HepG2 (cell line): Measurements from ENCODE around the gene EPN2. TPM values are rescaled to one million over a fixed set of nuclear protein-coding genes. Genes with fewer than 3 reads are reported as not detected.

ENCODE experiments used
- ATAC-seq: fragments of 200-7000 bp; cut with Tn5 transposase; 3 replicates; pipeline ENCODE4 v1.9.1; 2020; ENCODE audit warnings: mild to moderate bottlenecking, moderate library complexity
- BruUV-seq: library from RNA; stranded (reverse); fragments of 400-500 nt; replicated peaks from 2 replicates; lab custom pipeline; 2021; lab: Mats Ljungman, UMichigan
- CTCF ChIA-PET: fragments of 300-600 bp; formaldehyde crosslinking; extraction: SDS; loops from one replicate; lab custom pipeline; 2021; ENCODE audit warnings: low total read pairs, inconsistent platforms, low intra/inter-chr PET ratio; lab: Yijun Ruan, JAX
- POLR2A ChIA-PET: fragments of 350-600 bp; sonication (Branson Sonifier 250); formaldehyde crosslinking; loops from one replicate; lab custom pipeline; 2020; ENCODE audit warnings: antibody characterized with exemption, inconsistent platforms; lab: Yijun Ruan, JAX
- DNase-seq: peaks from one replicate; pipeline ENCODE4 v3.0.0-alpha.2; 2015; ENCODE audit warnings: low spot score
- FAIRE-seq: peaks from 3 replicates; lab custom pipeline; 2011; peaks lifted over from hg19 to GRCh38; lab: Jason Lieb, UNC
- H2AFZ ChIP-seq: one replicate; pipeline ENCODE4 v1.6.1; 2011; ENCODE audit warnings: low read length, inconsistent platforms
- H3K27ac ChIP-seq: fragments of 300-600 bp; 3 replicates; pipeline ENCODE4 v1.8.0; 2011; ENCODE audit warnings: mixed run types, mild to moderate bottlenecking, mixed read lengths, low read length, inconsistent platforms; ENCODE audit not compliant: insufficient read depth; ENCODE audit errors: extremely low read length
- H3K27me3 ChIP-seq, 2 experiments: fragments of 200-600 bp in 1 of 2; 2 replicates in 1 of 2; 3 replicates in 1 of 2; pipeline versions ENCODE4 v1.6.0 to v1.8.0; 2011; ENCODE audit warnings: low read length in 2 of 2, mild to moderate bottlenecking in 2 of 2, moderate library complexity in 2 of 2, inconsistent platforms in 1 of 2; ENCODE audit not compliant: insufficient read depth in 2 of 2, control insufficient read depth in 1 of 2
- H3K36me3 ChIP-seq, 2 experiments: fragments of 200-600 bp in 1 of 2; replicated peaks in 1 of 2; 2 replicates in 1 of 2; 3 replicates in 1 of 2; pipeline versions ENCODE4 v1.5.1 to v1.8.0; 2011; ENCODE audit warnings: low read length in 2 of 2, inconsistent platforms in 1 of 2; ENCODE audit not compliant: insufficient read depth in 2 of 2, control insufficient read depth in 1 of 2
- H3K4me1 ChIP-seq: 2 replicates; pipeline ENCODE4 v1.5.1; 2012; ENCODE audit warnings: low read length, inconsistent platforms; ENCODE audit not compliant: insufficient read depth
- H3K4me2 ChIP-seq: 2 replicates; pipeline ENCODE4 v1.6.0; 2011; ENCODE audit warnings: low read depth, low read length, inconsistent platforms
- H3K4me3 ChIP-seq, 3 experiments: fragments of 200-600 bp in 1 of 3; sonication (generic), shearing (Covaris generic) in 1 of 3; replicated peaks in 1 of 3; 2 replicates each; pipeline ENCODE4 v1.5.1; 2011 to 2016; ENCODE audit warnings: low read length in 3 of 3, inconsistent platforms in 2 of 3, low read depth in 2 of 3, mild to moderate bottlenecking in 2 of 3, control low read depth in 1 of 3, mixed read lengths in 1 of 3; ENCODE audit not compliant: insufficient read depth in 1 of 3
- H3K79me2 ChIP-seq: one replicate; pipeline ENCODE4 v1.6.1; 2011; ENCODE audit warnings: low read length, inconsistent platforms; ENCODE audit not compliant: insufficient read depth
- H3K9ac ChIP-seq: 2 replicates; pipeline ENCODE4 v1.6.0; 2011; ENCODE audit warnings: mild to moderate bottlenecking, low read depth, low read length, inconsistent platforms; ENCODE audit not compliant: insufficient read depth
- H3K9me3 ChIP-seq: 2 replicates; pipeline ENCODE4 v1.5.1; 2012; ENCODE audit warnings: mild to moderate bottlenecking, low read length
- H4K20me1 ChIP-seq: 2 replicates; pipeline ENCODE4 v1.6.0; 2011; ENCODE audit warnings: inconsistent platforms, mild to moderate bottlenecking, low read length, moderate library complexity; ENCODE audit not compliant: insufficient read depth
- AHR ChIP-seq: IDR thresholded peaks from 2 replicates; pipeline ENCODE4 v1.6.1; 2018; ENCODE audit warnings: missing genetic modification reagents, missing compliant biosample characterization
- DNMT3B ChIP-seq: conservative IDR thresholded peaks from 2 replicates; pipeline ENCODE4 v1.6.1; 2016; ENCODE audit warnings: missing biosample characterization, control low read depth
- FOXC1 ChIP-seq: sonication (generic); formaldehyde crosslinking; IDR thresholded peaks from 2 replicates; pipeline ENCODE4 v1.8.0; 2022; ENCODE audit warnings: mild to moderate bottlenecking, missing genetic modification reagents, borderline replicate concordance
- JDP2 ChIP-seq: sonication (generic); formaldehyde crosslinking; IDR thresholded peaks from 2 replicates; pipeline ENCODE4 v1.8.1; 2022; ENCODE audit warnings: missing genetic modification reagents, borderline replicate concordance
- MTF2 ChIP-seq: sonication (generic); formaldehyde crosslinking; IDR thresholded peaks from 2 replicates; pipeline ENCODE4 v1.5.0; 2020; ENCODE audit warnings: missing genetic modification reagents, borderline replicate concordance
- RARG ChIP-seq: sonication (generic); formaldehyde crosslinking; IDR thresholded peaks from 2 replicates; pipeline ENCODE4 v1.4.0; 2020; ENCODE audit warnings: low read depth, mild to moderate bottlenecking, missing genetic modification reagents
- RBFOX2 ChIP-seq: fragments of 200-400 bp; formaldehyde crosslinking; IDR thresholded peaks from 2 replicates; pipeline ENCODE4 v1.6.1; 2017; ENCODE audit warnings: low read depth, mild to moderate bottlenecking, low read length
- ZNF207 ChIP-seq: fragments of 450-650 bp; IDR thresholded peaks from 2 replicates; pipeline ENCODE4 v1.6.1; 2016; ENCODE audit warnings: antibody characterized with exemption, borderline replicate concordance
- ZNF530 ChIP-seq: sonication (generic); formaldehyde crosslinking; IDR thresholded peaks from 2 replicates; pipeline ENCODE4 v1.5.0; 2020; ENCODE audit warnings: low read depth, mild to moderate bottlenecking, missing genetic modification reagents
- WGBS: methylation state at CpG from one replicate; pipeline ENCODE4 v1.1.6; 2017; ENCODE audit warnings: low lambda C conversion rate; 5-methylcytosine and 5-hydroxymethylcytosine counted together
- in situ Hi-C: cut with HindIII; loops from 2 replicates; pipeline ENCODE4 v1.10.0; 2017; ENCODE audit warnings: low pct_unique_long_range_greater_than_20kb; ENCODE audit not compliant: extremely low pct_ligation_motif_present
- intact Hi-C: fragments of 100-400 bp; cut with micrococcal nuclease; formaldehyde crosslinking; loops from one replicate; pipeline ENCODE4 v1.10.0; 2022; ENCODE audit not compliant: unreplicated experiment
- polyA plus RNA-seq, 8 experiments: library from polyadenylated mRNA; depleted of rRNA in 3 of 8; stranded (reverse) in 7 of 8; unstranded in 1 of 8; fragments of >200 nt; fragmentation: Illumina TruSeq in 4 of 8; extraction: Trizol in 4 of 8; gene quantifications; 2 replicates each; pipeline versions ENCODE4 v1.2.1 to v1.2.3, GENCODE V29; 2011 to 2016; ENCODE audit warnings: low read depth in 4 of 8, missing spikeins in 1 of 8, mixed read lengths in 1 of 8; ENCODE audit not compliant: insufficient read depth in 1 of 8
- total RNA-seq, 5 experiments: library from RNA; depleted of rRNA; stranded (reverse); fragments of >200 nt; fragmentation: Illumina TruSeq; extraction: Trizol; gene quantifications; 2 replicates each; pipeline ENCODE4 v1.2.3, GENCODE V29; 2016; ENCODE audit warnings: low read depth in 1 of 5
- TF ChIP-seq, protein P1 (sequence below): sonication (generic); formaldehyde crosslinking; IDR thresholded peaks from 2 replicates; pipeline ENCODE4 v1.8.1; 2022; ENCODE audit warnings: low read depth, mild to moderate bottlenecking, missing genetic modification reagents
- TF ChIP-seq, protein P2 (sequence below): sonication (generic); formaldehyde crosslinking; IDR thresholded peaks from 2 replicates; pipeline ENCODE4 v1.8.0; 2022; ENCODE audit warnings: missing genetic modification reagents, mild to moderate bottlenecking, moderate library complexity, borderline replicate concordance

EPN2 gene
- total and polyA plus RNA-seq, 2 of the 13 experiments (the other 11 are each of a cell fraction or from before 2014, with no cell fraction given) = 7.8 to 19.2 TPM

DNA sequence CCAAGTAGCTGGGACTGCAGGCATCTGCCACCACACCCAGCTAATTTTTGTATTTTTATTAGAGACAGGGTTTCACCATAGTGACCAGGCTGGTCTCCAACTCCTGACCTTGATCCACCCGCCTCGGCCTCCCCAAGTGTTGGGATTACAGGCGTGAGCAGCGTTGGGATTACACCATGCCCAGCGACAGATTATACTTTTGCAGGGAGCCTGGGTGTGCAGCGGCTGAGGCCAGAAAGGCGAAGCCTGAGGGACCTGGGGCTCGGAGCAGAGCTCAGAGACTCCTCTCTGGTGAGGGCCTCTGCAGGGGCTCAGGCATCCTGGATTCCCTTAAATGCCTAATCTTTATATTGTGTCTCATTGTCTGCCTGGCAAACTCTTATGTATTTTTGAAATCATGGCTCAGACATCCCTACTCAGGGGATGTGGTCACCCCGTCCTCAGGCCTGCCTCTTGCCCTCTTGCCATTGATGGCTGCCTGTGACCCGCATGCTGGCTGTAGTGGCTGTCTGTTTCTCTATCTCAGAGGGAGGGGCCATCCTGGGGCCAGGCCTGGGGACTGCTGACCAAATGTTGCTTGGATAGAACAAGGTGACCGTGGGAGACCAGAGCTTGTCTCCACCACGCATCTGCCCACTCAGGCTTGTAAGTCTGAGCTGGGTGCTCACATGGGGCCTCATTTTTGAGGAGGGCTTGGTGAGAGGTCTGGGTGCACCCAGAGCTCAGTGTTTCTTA is 82.8 kb downstream of the EPN2 start:
- Histone ChIP-seq H3K9ac (no peak overlapping the region), H4K20me1 (no peaks in the 10 kb centered on the region), H3K9me3 (no peaks in the 10 kb centered on the region; the same call in 1 of the 2 replicates), H3K79me2 (no peaks in the 10 kb centered on the region), H3K27me3 (no peaks in the 10 kb centered on the region), H3K27ac (no peak overlapping the region), H2AFZ (no peak overlapping the region), H3K4me2 (no peak overlapping the region), H3K36me3 (no peaks in the 10 kb centered on the region; a peak in 1 of 5 replicates), H3K4me3 (no peak overlapping the region), H3K4me1 (peaks cover 19% of the 10 kb centered on the region)
- ChIA-PET POLR2A (interaction anchor here (2.6 kb wide), 1 partner anchor 18 kb away, joined by 6 read pairs; no protein-coding TSS in a partner anchor), CTCF (no interaction called here)
- in situ Hi-C loops = no loop called here
- BruUV-seq = no TSS peak
- 97% methylated on average over 10 of the region's 12 CpGs for WGBS
- intact Hi-C loops = loop anchor here (5.0 kb wide), 1 partner anchor 127 kb away; no protein-coding TSS in a partner anchor
- DNase-seq (no peak), ATAC-seq (no peak), FAIRE-seq (no peak)
- TF ChIP-seq, protein P1, sequence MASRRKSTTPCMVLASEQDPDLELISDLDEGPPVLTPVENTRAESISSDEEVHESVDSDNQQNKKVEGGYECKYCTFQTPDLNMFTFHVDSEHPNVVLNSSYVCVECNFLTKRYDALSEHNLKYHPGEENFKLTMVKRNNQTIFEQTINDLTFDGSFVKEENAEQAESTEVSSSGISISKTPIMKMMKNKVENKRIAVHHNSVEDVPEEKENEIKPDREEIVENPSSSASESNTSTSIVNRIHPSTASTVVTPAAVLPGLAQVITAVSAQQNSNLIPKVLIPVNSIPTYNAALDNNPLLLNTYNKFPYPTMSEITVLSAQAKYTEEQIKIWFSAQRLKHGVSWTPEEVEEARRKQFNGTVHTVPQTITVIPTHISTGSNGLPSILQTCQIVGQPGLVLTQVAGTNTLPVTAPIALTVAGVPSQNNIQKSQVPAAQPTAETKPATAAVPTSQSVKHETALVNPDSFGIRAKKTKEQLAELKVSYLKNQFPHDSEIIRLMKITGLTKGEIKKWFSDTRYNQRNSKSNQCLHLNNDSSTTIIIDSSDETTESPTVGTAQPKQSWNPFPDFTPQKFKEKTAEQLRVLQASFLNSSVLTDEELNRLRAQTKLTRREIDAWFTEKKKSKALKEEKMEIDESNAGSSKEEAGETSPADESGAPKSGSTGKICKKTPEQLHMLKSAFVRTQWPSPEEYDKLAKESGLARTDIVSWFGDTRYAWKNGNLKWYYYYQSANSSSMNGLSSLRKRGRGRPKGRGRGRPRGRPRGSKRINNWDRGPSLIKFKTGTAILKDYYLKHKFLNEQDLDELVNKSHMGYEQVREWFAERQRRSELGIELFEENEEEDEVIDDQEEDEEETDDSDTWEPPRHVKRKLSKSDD (CRISPR knock-in tag) = no peak
- TF ChIP-seq DNMT3B (CRISPR knock-in tag) = no peak
- TF ChIP-seq JDP2 = no peak
- no peak for TF ChIP-seq RARG (CRISPR knock-in tag)
- TF ChIP-seq ZNF207 = no peak
- TF ChIP-seq RBFOX2 = no peak
- TF ChIP-seq AHR (CRISPR knock-in tag) = no peak
- TF ChIP-seq ZNF530 = no peak
- TF ChIP-seq FOXC1 (CRISPR knock-in tag) = no peak
- TF ChIP-seq, protein P2, sequence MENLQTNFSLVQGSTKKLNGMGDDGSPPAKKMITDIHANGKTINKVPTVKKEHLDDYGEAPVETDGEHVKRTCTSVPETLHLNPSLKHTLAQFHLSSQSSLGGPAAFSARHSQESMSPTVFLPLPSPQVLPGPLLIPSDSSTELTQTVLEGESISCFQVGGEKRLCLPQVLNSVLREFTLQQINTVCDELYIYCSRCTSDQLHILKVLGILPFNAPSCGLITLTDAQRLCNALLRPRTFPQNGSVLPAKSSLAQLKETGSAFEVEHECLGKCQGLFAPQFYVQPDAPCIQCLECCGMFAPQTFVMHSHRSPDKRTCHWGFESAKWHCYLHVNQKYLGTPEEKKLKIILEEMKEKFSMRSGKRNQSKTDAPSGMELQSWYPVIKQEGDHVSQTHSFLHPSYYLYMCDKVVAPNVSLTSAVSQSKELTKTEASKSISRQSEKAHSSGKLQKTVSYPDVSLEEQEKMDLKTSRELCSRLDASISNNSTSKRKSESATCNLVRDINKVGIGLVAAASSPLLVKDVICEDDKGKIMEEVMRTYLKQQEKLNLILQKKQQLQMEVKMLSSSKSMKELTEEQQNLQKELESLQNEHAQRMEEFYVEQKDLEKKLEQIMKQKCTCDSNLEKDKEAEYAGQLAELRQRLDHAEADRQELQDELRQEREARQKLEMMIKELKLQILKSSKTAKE (CRISPR knock-in tag) = no peak
- no peak for TF ChIP-seq MTF2 (CRISPR knock-in tag)
- TF ChIP-seq, all 625 proteins: peak for 0
